Panc1 (cell line): ENCODE results near the gene ANO6.

Experiments used
- CTCF ChIP-seq: fragments of 450-650 bp; IDR thresholded peaks from 2 replicates; pipeline ENCODE4 v1.5.1; 2017; ENCODE audit warnings: mild to moderate bottlenecking
- POLR2AphosphoS5 ChIP-seq: IDR thresholded peaks from 2 replicates; pipeline ENCODE4 v1.6.1; 2012; ENCODE audit warnings: mild to moderate bottlenecking, low read depth, low read length, moderate library complexity
- REST ChIP-seq, 2 experiments: IDR thresholded peaks; 2 replicates each; pipeline ENCODE4 v1.6.1; 2011 to 2012; ENCODE audit warnings: low read depth in 2 of 2, control low read depth in 1 of 2, low read length in 1 of 2, mild to moderate bottlenecking in 1 of 2, moderate library complexity in 1 of 2; ENCODE audit not compliant: insufficient read depth in 1 of 2
- SIN3A ChIP-seq: IDR thresholded peaks from 2 replicates; pipeline ENCODE4 v1.6.1; 2012; ENCODE audit warnings: low read depth, mild to moderate bottlenecking, low read length, moderate library complexity, borderline replicate concordance; ENCODE audit not compliant: insufficient read depth
- TCF7L2 ChIP-seq: IDR thresholded peaks from 2 replicates; pipeline ENCODE4 v1.6.1; 2011; ENCODE audit warnings: mild to moderate bottlenecking, low read depth, low read length, inconsistent platforms

GRCh38 chr12:45203767-45204166 lies 12.1 kb upstream of the ANO6 start:
- TF ChIP-seq POLR2AphosphoS5 (no peak), CTCF (no peak), SIN3A (no peak), TCF7L2 (no peak), REST (IDR thresholded peaks at IDR 0.05; ENCODE audit: insufficient read depth in 1 of 2, low read depth in 2 of 2, low read length in 1 of 2) (no peak)
